Measurements from ENCODE around the gene TTLL6. TPM values are rescaled to one million over a fixed set of nuclear protein-coding genes. Genes with fewer than 3 reads are reported as not detected.

TTLL6 gene
- total and polyA plus RNA-seq, 9 of the 15 experiments (the other 6 are each of a cell fraction or from before 2014, with no cell fraction given), result 0.05 TPM; not detected in 8

GRCh38 chr17:48830840-48831548 is 14.0 kb upstream of the TTLL6 start, which contains the start of gene CALCOCO2 (continued):
- TF ChIP-seq STAT6 (CRISPR knock-in tag; IDR thresholded peaks at IDR 0.05) (no peak), RBM22 (IDR thresholded peaks at IDR 0.05; ENCODE audit: low read depth, low read length, poor library complexity, severe bottlenecking) (no peak), ERF (CRISPR knock-in tag; IDR thresholded peaks at IDR 0.05) (no peak), NCOA1 (IDR thresholded peaks at IDR 0.05; ENCODE audit: low read depth) (0 out of 2 replicates have a peak, but pooled peaks have one; percentile 14), LEF1 (IDR thresholded peaks at IDR 0.05) (no peak), STAT5B (CRISPR knock-in tag; IDR thresholded peaks at IDR 0.05) (no peak), MAFK (IDR thresholded peaks at IDR 0.05; ENCODE audit: low read length) (no peak), ZBED1 (IDR thresholded peaks at IDR 0.05) (no peak), RBM17 (IDR thresholded peaks at IDR 0.05; ENCODE audit: borderline replicate concordance, low read depth, low read length) (no peak), TAF7 (tag; IDR thresholded peaks at IDR 0.05) (peak; percentile 55), ZNF76 (CRISPR knock-in tag; IDR thresholded peaks at IDR 0.05; ENCODE audit: borderline replicate concordance) (no peak), E2F4 (CRISPR knock-in tag; IDR thresholded peaks at IDR 0.05; ENCODE audit: low read depth) (no peak), BRF1 (IDR thresholded peaks at IDR 0.05; ENCODE audit: borderline replicate concordance, extremely low read depth, insufficient read length) (no peak), ATF1 (CRISPR knock-in tag; IDR thresholded peaks at IDR 0.05) (peak; percentile 53; the same call in 1 of the 2 replicates), ATF1 (tag; IDR thresholded peaks at IDR 0.05) (peak; percentile 93), RBM39 (optimal IDR thresholded peaks at IDR 0.05; ENCODE audit: low read depth, low read length) (no peak)
- TF ChIP-seq, protein P1, sequence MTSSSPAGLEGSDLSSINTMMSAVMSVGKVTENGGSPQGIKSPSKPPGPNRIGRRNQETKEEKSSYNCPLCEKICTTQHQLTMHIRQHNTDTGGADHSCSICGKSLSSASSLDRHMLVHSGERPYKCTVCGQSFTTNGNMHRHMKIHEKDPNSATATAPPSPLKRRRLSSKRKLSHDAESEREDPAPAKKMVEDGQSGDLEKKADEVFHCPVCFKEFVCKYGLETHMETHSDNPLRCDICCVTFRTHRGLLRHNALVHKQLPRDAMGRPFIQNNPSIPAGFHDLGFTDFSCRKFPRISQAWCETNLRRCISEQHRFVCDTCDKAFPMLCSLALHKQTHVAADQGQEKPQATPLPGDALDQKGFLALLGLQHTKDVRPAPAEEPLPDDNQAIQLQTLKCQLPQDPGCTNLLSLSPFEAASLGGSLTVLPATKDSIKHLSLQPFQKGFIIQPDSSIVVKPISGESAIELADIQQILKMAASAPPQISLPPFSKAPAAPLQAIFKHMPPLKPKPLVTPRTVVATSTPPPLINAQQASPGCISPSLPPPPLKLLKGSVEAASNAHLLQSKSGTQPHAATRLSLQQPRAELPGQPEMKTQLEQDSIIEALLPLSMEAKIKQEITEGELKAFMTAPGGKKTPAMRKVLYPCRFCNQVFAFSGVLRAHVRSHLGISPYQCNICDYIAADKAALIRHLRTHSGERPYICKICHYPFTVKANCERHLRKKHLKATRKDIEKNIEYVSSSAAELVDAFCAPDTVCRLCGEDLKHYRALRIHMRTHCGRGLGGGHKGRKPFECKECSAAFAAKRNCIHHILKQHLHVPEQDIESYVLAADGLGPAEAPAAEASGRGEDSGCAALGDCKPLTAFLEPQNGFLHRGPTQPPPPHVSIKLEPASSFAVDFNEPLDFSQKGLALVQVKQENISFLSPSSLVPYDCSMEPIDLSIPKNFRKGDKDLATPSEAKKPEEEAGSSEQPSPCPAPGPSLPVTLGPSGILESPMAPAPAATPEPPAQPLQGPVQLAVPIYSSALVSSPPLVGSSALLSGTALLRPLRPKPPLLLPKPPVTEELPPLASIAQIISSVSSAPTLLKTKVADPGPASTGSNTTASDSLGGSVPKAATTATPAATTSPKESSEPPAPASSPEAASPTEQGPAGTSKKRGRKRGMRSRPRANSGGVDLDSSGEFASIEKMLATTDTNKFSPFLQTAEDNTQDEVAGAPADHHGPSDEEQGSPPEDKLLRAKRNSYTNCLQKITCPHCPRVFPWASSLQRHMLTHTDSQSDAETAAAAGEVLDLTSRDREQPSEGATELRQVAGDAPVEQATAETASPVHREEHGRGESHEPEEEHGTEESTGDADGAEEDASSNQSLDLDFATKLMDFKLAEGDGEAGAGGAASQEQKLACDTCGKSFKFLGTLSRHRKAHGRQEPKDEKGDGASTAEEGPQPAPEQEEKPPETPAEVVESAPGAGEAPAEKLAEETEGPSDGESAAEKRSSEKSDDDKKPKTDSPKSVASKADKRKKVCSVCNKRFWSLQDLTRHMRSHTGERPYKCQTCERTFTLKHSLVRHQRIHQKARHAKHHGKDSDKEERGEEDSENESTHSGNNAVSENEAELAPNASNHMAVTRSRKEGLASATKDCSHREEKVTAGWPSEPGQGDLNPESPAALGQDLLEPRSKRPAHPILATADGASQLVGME (CRISPR knock-in tag; IDR thresholded peaks at IDR 0.05), result no peak
- TF ChIP-seq, protein P2, sequence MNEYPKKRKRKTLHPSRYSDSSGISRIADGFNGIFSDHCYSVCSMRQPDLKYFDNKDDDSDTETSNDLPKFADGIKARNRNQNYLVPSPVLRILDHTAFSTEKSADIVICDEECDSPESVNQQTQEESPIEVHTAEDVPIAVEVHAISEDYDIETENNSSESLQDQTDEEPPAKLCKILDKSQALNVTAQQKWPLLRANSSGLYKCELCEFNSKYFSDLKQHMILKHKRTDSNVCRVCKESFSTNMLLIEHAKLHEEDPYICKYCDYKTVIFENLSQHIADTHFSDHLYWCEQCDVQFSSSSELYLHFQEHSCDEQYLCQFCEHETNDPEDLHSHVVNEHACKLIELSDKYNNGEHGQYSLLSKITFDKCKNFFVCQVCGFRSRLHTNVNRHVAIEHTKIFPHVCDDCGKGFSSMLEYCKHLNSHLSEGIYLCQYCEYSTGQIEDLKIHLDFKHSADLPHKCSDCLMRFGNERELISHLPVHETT (CRISPR knock-in tag; conservative IDR thresholded peaks at IDR 0.05 in 1 of 2, IDR thresholded peaks at IDR 0.05 in 1 of 2), result no peak
